Gastroesophageal sphincter (tissue), 3 donors: ENCODE results near the gene TTC7B.

Experiments
- EP300 ChIP-seq: sonication (generic); formaldehyde crosslinking; IDR thresholded peaks from one replicate; pipeline ENCODE4 v1.6.1; 2017; ENCODE audit warnings: antibody characterized with exemption, mild to moderate bottlenecking
- POLR2A ChIP-seq, 2 donors: fragments of 450-650 bp; IDR thresholded peaks; one replicate each; pipeline ENCODE4 v1.6.1; 2017; ENCODE audit warnings: antibody characterized with exemption in 2 of 2, mild to moderate bottlenecking in 2 of 2, moderate library complexity in 1 of 2
- POLR2AphosphoS5 ChIP-seq: sonication (generic); formaldehyde crosslinking; IDR thresholded peaks from one replicate; pipeline ENCODE4 v1.6.1; 2017; ENCODE audit warnings: antibody characterized with exemption
- TF ChIP-seq, protein P1 (sequence below), 4 experiments: fragments of 200-600 bp in 2 of 4; fragments of 450-650 bp in 2 of 4; sonication (generic) in 1 of 4; IDR thresholded peaks; one replicate each; pipeline ENCODE4 v1.5.1; 2017 to 2019; ENCODE audit warnings: antibody characterized with exemption in 4 of 4, mild to moderate bottlenecking in 2 of 4, moderate library complexity in 2 of 4

DNA sequence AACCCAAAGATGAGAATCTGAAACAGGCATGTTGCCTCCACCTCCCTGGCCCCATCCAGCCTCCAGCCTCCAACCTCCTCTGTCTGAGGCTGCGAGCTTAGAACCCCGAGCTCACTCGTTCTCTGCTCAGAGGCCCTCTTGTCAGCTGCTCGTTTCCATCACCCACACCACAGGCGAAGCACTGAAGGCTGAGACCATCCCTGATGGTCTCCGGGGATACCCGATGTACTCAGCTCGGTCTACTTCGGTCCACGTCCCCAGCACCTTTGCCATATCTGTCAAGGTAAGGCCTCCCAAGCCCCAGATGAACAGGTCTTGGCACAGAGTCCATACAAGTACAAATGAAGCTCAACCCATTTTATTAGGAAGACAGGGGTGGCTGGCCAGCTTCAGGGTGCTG is 72.4 kb downstream of the TTC7B start:
- TF ChIP-seq, protein P1, sequence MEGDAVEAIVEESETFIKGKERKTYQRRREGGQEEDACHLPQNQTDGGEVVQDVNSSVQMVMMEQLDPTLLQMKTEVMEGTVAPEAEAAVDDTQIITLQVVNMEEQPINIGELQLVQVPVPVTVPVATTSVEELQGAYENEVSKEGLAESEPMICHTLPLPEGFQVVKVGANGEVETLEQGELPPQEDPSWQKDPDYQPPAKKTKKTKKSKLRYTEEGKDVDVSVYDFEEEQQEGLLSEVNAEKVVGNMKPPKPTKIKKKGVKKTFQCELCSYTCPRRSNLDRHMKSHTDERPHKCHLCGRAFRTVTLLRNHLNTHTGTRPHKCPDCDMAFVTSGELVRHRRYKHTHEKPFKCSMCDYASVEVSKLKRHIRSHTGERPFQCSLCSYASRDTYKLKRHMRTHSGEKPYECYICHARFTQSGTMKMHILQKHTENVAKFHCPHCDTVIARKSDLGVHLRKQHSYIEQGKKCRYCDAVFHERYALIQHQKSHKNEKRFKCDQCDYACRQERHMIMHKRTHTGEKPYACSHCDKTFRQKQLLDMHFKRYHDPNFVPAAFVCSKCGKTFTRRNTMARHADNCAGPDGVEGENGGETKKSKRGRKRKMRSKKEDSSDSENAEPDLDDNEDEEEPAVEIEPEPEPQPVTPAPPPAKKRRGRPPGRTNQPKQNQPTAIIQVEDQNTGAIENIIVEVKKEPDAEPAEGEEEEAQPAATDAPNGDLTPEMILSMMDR (IDR thresholded peaks at IDR 0.05), result no peak
- no peak for TF ChIP-seq POLR2A (IDR thresholded peaks at IDR 0.05)
- TF ChIP-seq EP300, result no peak
- TF ChIP-seq POLR2AphosphoS5, result no peak
